ENCODE measurements around the gene PRSS50.

Gene PRSS50

GRCh38 chr3:46670000-46670890 lies 47.4 kb downstream of the PRSS50 start:
- TF ChIP-seq CTCF (IDR thresholded peaks at IDR 0.05; ENCODE audit: low read depth, low read length, missing control alignments): no peak
- no peak overlapping the region for H3K4me3 ChIP-seq (ENCODE audit: low read depth, low read length)
- DNase-seq (ENCODE audit: low read depth): no peak

GRCh38 chr3:46669191-46669999 lies 48.3 kb downstream of the PRSS50 start:
- H3K4me3 ChIP-seq (ENCODE audit: low read depth, low read length): no peak overlapping the region
- TF ChIP-seq CTCF (IDR thresholded peaks at IDR 0.05; ENCODE audit: low read depth, low read length, missing control alignments): no peak
- no peak for DNase-seq (ENCODE audit: low read depth)

GRCh38 chr3:46668591-46668990 lies 49.1 kb downstream of the PRSS50 start:
- TF ChIP-seq CTCF (IDR thresholded peaks at IDR 0.05; ENCODE audit: low read depth, low read length, missing control alignments): no peak
- DNase-seq (ENCODE audit: low read depth): no peak
- no peak overlapping the region for H3K4me3 ChIP-seq (ENCODE audit: low read depth, low read length)

- no peak for DNase-seq (ENCODE audit: low read depth)
- no peak for TF ChIP-seq CTCF (IDR thresholded peaks at IDR 0.05; ENCODE audit: low read depth, low read length, missing control alignments)
- no peak overlapping the region for H3K4me3 ChIP-seq (ENCODE audit: low read depth, low read length)
Observed at GRCh38 chr3:46668116-46668515, 49.6 kb downstream of the PRSS50 start.

- TF ChIP-seq CTCF (IDR thresholded peaks at IDR 0.05; ENCODE audit: low read depth, low read length, missing control alignments): no peak
- no peak for DNase-seq (ENCODE audit: low read depth)
- no peak overlapping the region for H3K4me3 ChIP-seq (ENCODE audit: low read depth, low read length)
Observed at GRCh38 chr3:46667657-46668056, 50.0 kb downstream of the PRSS50 start.

GRCh38 chr3:46667061-46667621 lies 50.5 kb downstream of the PRSS50 start:
- H3K4me3 ChIP-seq (ENCODE audit: low read depth, low read length): no peak overlapping the region
- no peak for TF ChIP-seq CTCF (IDR thresholded peaks at IDR 0.05; ENCODE audit: low read depth, low read length, missing control alignments)
- DNase-seq (ENCODE audit: low read depth): no peak

Measured in GM12864 (cell line).